ENCODE measurements around the gene CTSZ. TPM values are rescaled to one million over a fixed set of nuclear protein-coding genes. Genes with fewer than 3 reads are reported as not detected.

Gene CTSZ
- total RNA-seq, 1 experiment from 2014 or later, result 37.6 TPM

DNA sequence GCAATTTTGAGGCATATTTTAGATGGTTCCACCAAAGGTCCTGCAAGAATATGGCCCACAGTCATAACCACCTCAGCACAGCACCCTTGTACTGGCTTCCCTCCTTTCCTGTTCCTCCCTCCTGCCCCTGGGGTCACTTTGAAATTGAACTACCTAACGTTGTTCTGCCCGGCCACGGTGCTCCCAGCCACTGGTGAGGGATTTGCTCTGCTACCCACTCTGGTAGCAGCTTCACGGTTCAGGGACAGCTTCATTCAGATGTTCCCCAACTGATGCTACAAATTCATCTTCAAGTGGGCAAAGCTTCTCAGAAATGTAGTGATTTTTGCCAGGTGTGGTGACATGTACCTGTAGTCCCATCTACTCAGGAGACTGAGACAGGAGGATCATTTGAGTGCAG is 33.9 kb downstream of the CTSZ start:
- Histone ChIP-seq H2AFZ (ENCODE audit: low read length) (no peak overlapping the region), H4K5ac (ENCODE audit: insufficient read length, low read depth, low read length) (no peak overlapping the region), H3K4ac (ENCODE audit: low read depth, low read length) (no peak overlapping the region), H4K8ac (replicated peaks; ENCODE audit: insufficient read length, low read depth, low read length) (no peak overlapping the region), H3K27me3 (ENCODE audit: insufficient read depth, low read length) (no peaks in the 10 kb centered on the region), H3K4me2 (ENCODE audit: insufficient read depth, insufficient read length, low read length) (no peak overlapping the region), H2AK5ac (ENCODE audit: insufficient read length, low read length) (no peak overlapping the region), H3K79me2 (ENCODE audit: insufficient read depth, low read length) (no peaks in the 10 kb centered on the region), H2BK20ac (ENCODE audit: low read depth, low read length, poor library complexity, severe bottlenecking) (no peak overlapping the region), H3T11ph (ENCODE audit: low read length) (no peak overlapping the region), H2BK15ac (ENCODE audit: low read depth, low read length) (no peak overlapping the region), H3K14ac (ENCODE audit: insufficient read depth, low read length) (no peak overlapping the region), H3K23me2 (ENCODE audit: insufficient read length, low read depth, low read length, poor library complexity, severe bottlenecking) (no peaks in the 10 kb centered on the region), H3K4me1 (ENCODE audit: insufficient read depth, low read length) (peaks cover under 1% of the 10 kb centered on the region; the same call in 1 of the 2 replicates), H4K91ac (ENCODE audit: insufficient read length, low read depth, low read length) (no peak overlapping the region), H3K79me1 (ENCODE audit: insufficient read depth, low read depth, low read length, poor library complexity, severe bottlenecking) (no peaks in the 10 kb centered on the region), H3K23ac (ENCODE audit: insufficient read length, low read depth, low read length) (no peak overlapping the region), H2BK12ac (ENCODE audit: insufficient read length, low read depth, low read length) (no peak overlapping the region), H2BK5ac (ENCODE audit: insufficient read length, low read length) (no peak overlapping the region), H3K56ac (ENCODE audit: insufficient read length, low read depth, low read length) (no peak overlapping the region), H3K18ac (ENCODE audit: insufficient read length, low read depth, low read length) (no peak overlapping the region), H3K9me3 (ENCODE audit: control insufficient read depth, low read depth, low read length) (no peaks in the 10 kb centered on the region), H3K27ac (ENCODE audit: insufficient read length, low read depth, low read length) (no peak overlapping the region), H2BK120ac (ENCODE audit: low read depth, low read length, poor library complexity, severe bottlenecking) (no peak overlapping the region), H4K20me1 (ENCODE audit: control insufficient read depth, insufficient read depth, insufficient read length) (no peaks in the 10 kb centered on the region), H3K9ac (ENCODE audit: extremely low read depth, insufficient read length, low read length) (no peak overlapping the region)
- Mint-ChIP-seq H3K27ac (no peak overlapping the region), H3K36me3 (ENCODE audit: insufficient read depth in 1 of 3, low read depth in 3 of 3) (peaks cover 0 to 9% (median 3%) of the 10 kb centered on the region in 3 experiments; a peak in 4 of 7 replicates), H3K4me3 (no peak overlapping the region), H3K27me3 (ENCODE audit: low read depth) (peaks cover 5% of the 10 kb centered on the region; the same call in 1 of the 2 replicates), H3K9me3 (peaks cover 16 to 23% of the 10 kb centered on the region in 2 experiments), H3K4me1 (peaks cover 5 to 9% of the 10 kb centered on the region in 2 experiments)
- TF ChIP-seq, protein P1, sequence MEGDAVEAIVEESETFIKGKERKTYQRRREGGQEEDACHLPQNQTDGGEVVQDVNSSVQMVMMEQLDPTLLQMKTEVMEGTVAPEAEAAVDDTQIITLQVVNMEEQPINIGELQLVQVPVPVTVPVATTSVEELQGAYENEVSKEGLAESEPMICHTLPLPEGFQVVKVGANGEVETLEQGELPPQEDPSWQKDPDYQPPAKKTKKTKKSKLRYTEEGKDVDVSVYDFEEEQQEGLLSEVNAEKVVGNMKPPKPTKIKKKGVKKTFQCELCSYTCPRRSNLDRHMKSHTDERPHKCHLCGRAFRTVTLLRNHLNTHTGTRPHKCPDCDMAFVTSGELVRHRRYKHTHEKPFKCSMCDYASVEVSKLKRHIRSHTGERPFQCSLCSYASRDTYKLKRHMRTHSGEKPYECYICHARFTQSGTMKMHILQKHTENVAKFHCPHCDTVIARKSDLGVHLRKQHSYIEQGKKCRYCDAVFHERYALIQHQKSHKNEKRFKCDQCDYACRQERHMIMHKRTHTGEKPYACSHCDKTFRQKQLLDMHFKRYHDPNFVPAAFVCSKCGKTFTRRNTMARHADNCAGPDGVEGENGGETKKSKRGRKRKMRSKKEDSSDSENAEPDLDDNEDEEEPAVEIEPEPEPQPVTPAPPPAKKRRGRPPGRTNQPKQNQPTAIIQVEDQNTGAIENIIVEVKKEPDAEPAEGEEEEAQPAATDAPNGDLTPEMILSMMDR (conservative IDR thresholded peaks at IDR 0.05), result no peak
- no CpG with 5 or more reads among the region's 4 CpGs for WGBS (ENCODE audit: extremely low coverage, insufficient read length, low lambda C conversion rate)
- no peak for DNase-seq

Measured in H9 (cell line).